GM18907 (cell line): Measurements from ENCODE around the gene LRWD1.
"Not testable (repeated sequence)": the region's sequence is repeated elsewhere in the genome, so short reads cannot be mapped to it uniquely, and the experiment has no call there.

ENCODE experiments used
- ATAC-seq: cut with Tn5 transposase; IDR thresholded peaks from one replicate; pipeline ENCODE4 v1.9.1; 2021; ENCODE audit warnings: mild to moderate bottlenecking, moderate library complexity; ENCODE audit not compliant: unreplicated experiment

LRWD1 gene

GRCh38 chr7:102467581-102468477 lies 3.0 kb downstream of the LRWD1 start:
- ATAC-seq: no peak

- no peak for ATAC-seq
These were observed 3.9 kb downstream of the LRWD1 start for GRCh38 chr7:102468478-102469350.

DNA sequence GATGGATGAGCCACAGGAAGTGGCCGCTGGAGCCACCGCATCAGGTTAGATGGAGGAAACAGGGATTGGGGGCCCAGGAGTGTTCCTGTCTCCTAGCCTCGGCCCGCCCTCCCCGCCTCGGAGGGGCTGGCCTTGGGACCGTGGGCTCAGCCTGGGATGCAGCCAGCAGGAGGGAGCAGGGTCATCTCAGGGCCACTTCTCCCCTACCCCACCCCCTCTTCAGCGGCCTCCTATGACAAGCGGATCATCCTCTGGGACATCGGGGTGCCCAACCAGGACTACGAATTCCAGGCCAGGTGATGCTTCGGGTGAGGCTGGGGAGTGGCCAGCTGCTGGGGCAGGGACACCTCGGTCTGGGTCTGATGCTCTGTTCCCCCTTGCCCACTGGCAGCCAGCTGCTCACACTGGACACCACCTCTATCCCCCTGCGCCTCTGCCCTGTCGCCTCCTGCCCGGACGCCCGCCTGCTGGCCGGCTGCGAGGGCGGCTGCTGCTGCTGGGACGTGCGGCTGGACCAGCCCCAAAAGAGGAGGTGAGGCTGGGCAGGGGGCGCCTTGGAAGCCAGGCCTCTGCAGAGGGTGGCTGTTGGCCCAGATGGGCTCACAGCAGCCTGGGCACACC lies 4.7 kb downstream of the LRWD1 start:
- no peak for ATAC-seq

DNA sequence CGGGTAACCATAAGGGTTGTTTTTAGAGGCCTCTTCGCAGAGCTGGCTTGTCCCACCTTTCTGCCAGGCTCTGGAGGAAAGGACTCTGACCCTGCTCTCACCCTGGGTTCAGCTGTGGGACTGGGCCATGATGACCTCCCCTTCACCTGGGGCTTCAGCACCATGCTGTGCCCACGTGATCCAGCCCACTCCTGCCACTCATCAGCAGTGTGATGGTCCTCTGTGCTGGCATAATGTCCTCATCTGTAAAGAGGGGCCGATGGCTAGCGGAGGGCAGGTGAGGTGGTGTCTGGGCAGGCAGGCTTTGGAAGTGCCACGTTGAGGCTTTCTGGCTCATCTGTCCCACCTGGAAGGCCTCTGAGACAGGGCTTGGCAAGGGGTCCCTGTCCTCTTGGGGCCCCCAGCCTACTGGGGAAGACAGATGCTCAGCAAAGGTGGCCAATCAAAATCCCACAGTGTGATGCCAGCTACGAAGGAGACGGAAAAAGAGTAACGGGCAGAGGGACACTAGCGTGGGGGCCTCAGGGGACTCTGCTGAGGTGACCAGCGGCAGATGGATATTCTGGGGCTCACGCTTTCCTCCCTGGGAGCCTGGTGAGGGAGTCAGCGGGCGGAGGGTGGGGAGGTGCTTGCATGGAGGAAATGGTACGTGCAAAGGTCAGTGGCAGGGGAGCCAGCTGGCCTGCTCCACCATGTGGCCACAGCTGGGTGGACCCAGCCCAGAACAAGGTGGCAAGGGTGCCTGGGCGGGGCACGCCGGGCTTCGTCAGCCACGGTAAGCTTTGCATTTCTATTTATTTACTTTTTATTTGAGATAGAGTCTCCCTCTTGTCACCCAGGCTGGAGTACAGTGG lies 5.4 kb downstream of the LRWD1 start:
- ATAC-seq: no peak

GRCh38 chr7:102471791-102472125 lies 7.0 kb downstream of the LRWD1 start:
- no peak for ATAC-seq

DNA sequence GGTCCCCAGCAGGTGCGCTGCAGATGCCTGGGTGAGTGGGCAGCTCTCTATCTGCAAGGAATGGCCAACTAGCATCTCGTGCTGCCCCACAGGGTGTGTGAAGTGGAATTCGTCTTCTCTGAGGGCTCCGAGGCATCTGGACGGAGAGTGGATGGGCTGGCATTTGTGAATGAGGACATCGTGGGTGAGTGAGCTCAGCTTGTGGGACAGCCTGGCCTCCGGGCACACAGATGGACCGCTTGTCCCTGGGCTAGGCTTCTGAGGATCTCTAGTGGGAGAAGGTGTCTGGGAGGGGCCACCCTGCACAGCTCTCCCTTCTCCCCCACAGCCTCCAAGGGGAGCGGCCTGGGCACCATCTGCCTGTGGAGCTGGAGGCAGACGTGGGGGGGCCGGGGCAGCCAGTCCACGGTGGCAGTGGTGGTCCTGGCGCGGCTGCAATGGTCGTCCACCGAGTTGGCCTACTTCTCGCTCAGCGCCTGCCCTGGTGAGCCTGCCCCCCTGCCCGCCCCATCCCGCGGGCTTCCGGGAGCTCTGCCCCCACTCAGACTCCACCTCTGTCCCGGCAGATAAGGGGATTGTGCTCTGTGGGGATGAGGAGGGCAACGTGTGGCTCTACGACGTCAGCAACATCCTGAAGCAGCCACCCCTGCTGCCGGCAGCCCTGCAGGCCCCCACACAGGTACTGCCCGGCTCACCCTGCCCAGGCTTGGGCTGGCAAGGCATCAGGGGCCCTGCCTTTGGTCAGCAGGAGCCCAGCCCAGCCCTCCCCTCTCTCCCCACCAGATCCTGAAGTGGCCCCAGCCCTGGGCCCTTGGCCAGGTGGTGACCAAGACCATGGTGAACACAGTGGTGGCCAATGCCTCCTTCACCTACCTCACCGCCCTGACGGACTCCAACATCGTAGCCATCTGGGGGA lies 7.6 kb downstream of the LRWD1 start:
- no peak for ATAC-seq

GRCh38 chr7:102473271-102473991 lies 8.6 kb downstream of the LRWD1 start:
- no peak for ATAC-seq

DNA sequence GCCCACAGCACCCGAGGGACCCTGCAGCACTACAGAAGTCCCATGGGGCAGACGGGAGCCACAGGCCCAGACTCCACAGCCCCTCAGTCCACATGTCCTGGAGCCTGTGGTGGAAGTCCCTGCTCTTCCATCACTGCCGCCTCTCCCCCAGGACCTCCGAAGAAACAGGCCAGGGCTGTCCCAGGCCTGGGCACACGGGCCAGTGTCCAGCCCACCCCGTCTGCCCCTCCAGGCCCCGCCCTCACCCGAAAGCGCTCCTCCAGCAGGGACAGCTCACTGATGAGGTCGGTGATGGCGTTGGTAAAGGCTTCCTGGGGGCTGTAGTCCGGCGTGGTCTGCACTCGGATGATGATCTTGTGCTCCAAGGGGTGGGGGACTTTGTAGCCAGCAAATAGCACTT lies 9.3 kb downstream of the LRWD1 start:
- ATAC-seq: not testable (repeated sequence)

DNA sequence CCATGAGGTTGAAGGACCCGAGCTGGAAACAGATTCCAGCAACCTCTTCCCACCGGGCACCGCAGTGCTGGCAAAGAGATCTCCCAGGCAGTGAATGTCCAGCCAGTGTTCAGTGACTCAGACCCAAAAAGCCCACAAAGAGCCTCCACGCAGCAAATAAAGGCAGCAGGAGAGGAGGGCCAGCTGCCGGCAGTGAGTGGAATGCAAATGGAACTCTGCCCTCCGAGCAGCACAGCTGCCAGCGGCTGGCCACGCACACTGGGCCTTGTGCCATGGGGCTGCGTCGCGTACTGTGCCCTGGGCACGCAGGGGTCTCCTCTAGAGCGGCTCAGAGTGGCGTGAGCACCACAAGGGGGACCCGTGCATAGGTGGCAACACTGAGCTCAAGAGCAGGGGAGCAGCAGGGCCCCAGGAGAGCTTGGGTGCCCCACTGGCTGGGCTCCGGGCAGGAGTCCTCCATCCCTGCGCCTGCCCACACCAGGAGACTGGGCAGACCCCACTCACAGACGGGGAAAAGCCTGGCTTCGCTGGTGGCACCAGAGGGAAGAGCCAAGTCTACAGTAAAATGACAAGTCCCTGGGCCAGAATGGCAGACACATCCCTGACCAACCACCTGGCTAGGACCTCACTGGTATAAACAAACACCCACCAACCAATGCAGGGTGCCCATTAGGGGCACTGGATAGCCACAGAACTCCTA lies 10.1 kb downstream of the LRWD1 start:
- ATAC-seq: not testable (repeated sequence)

DNA sequence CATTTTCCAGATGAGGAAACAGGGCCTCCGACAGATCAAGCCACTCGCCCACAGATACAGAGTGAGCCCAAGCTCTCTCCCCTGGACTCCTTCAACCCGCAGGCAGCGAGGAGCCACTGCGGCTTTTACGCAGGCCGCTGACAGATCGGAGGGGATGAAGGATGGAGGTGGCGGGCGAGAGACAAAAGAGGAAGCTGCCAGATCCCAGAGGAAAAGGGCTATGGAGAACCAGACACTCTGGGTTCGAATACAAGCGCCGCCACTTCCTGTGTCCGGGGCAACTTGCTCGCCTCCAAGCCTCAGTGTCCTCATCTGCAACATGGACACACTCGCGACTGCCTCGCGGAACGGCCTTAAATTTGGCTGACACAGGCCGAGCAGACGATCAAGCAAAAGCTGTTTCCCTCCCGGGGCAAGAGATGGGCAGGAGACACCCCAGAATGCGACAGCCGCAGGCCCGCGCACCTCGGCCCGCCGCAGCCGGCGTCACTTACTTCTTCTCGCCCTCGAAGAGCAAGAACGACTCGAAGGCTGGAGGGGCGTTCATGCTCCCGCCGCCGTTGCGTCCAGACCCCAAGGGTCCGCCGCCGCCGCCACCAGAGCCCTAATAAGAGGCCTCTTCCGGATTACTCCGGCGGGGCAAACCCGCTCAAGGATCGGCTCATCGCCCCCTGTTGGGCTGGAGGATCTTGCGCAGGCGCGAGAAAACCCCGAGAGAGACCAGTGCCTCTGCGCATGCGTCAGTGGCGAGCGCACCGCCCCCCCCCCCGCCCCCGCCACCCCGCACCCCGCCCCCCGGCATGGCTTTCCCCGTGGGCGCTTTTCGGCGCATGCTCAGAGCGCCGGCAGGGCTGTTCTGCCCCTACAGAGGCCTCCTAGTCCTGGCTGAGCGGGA lies 13.8 kb downstream of the LRWD1 start, which contains the start of gene POLR2J:
Gene POLR2J (minus strand): TSS at position 609 of the 895 bp plus-strand sequence. CDS start 62 bp downstream, at position 547.
- peak; percentile 79 for ATAC-seq

- peak; percentile 28 for ATAC-seq
These were observed 14.4 kb downstream of the LRWD1 start for GRCh38 chr7:102479209-102479584.

GRCh38 chr7:102479982-102480637 lies 15.3 kb downstream of the LRWD1 start:
- not testable (repeated sequence) for ATAC-seq

- ATAC-seq: not testable (repeated sequence)
These were observed 17.2 kb downstream of the LRWD1 start for GRCh38 chr7:102481962-102482361.

DNA sequence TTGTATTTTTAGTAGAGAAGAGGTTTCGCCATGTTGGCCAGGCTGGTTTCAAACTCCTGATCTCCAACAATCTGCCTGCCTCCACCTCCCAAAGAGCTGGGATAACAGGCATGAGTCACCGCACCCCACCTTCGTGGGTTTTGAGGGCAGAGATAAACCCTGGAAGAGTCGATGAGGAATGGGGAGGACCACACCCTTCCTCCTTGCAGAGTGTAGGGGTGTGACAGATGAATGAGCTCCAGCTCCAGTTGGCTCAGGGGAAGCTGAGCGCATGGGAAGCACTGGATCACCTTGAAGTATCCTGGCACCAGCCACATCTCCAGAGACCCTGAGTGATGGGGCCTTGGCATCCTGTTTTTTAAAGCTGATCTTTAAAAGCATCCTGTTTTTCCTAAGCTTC lies 19.5 kb downstream of the LRWD1 start:
- not testable (repeated sequence) for ATAC-seq

GRCh38 chr7:102490529-102491075 lies 25.8 kb downstream of the LRWD1 start:
- peak; percentile 27 for ATAC-seq

DNA sequence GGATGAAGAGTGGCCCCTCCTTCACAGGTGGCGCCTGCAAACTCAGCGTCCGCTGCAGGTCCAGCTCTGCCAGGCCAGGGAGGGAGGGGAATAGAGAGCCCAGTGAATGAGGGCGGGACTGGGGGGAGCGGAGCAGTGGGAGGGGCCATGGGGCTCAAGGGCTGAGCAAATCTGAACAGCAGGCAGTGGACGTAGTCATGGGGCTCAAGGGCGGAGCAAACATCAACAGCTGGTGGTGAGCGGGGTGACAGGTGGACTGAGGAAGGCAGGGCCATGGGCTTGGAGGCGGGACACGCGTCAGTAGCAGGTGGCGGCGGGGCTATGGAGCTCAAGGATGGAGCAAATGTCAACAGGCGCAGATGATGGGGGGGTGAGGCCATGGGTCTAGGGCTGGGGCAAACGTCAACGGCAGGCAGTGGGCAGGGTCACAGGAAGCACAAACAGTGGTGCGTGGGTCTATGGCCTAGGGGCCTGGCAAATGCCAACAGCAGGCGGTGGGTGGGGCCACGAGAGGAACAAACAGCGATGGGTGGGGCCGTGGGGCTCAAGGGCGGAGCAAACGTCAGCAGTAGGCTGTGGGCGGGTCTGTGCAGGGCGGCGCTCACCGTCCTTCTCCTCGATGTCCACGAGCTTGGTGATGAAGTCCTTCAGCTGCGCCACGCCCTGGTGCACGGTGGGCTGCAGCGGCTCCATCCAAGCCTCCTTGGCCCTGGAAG lies 28.6 kb downstream of the LRWD1 start:
- peak; percentile 44 for ATAC-seq
